ENCODE data around the gene CLMP.

CLMP gene, protein sequence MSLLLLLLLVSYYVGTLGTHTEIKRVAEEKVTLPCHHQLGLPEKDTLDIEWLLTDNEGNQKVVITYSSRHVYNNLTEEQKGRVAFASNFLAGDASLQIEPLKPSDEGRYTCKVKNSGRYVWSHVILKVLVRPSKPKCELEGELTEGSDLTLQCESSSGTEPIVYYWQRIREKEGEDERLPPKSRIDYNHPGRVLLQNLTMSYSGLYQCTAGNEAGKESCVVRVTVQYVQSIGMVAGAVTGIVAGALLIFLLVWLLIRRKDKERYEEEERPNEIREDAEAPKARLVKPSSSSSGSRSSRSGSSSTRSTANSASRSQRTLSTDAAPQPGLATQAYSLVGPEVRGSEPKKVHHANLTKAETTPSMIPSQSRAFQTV

DNA sequence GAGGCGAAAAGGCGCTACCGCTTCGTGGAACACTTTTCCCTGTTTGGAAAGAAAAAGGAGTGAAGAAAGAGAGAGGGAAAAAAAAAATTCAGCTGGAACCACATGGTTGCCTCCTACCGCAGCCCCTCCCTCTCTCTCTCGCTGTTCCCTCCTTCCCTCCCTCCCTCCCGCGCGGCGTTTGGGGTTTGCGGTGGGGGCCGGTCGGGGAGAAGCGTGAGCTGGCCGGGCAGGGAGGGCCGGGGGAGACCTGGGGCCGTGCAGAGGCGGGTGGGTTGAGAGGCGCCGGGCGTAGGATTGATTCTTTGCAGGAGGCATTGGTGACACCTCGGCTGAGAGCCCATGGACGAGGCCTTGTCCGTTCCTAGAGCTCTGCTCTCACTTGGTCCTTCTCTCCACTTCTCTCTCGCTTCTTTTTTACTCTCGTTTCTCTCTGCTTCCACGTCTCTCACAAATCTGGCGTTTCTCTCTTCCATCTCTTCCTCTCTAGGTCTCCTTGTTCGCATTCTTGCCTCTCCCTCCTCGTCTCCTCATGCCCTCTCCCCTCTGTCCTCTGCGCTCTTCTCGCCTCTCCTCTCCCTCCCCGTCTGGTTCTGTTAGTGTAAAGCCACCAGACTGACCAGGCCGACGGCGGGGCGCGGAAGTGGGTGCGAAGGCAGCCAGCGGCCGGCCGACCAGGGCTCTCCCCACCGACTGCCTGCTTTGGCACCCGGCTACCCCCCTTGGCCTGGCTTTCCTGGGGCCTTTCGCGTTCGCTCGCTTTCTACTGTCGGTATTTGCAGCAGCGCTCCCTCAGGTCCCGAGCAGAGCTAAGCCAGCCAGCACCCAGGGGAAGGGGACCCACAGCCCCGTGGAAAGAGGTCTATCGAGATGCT lies at the start of gene CLMP:
Gene CLMP, minus strand, starts transcription at position 61 of the 872 bp plus-strand sequence. CDS start 308 bp downstream, outside the sequence.
- H3K4me3 ChIP-seq = peak within 1 kb of the TSS; percentile 16 to 51 (median 32)
- peak within 1 kb of the TSS in 20 of 21 experiments; percentile 40 to 86 (median 74) for H3K27ac ChIP-seq

DNA sequence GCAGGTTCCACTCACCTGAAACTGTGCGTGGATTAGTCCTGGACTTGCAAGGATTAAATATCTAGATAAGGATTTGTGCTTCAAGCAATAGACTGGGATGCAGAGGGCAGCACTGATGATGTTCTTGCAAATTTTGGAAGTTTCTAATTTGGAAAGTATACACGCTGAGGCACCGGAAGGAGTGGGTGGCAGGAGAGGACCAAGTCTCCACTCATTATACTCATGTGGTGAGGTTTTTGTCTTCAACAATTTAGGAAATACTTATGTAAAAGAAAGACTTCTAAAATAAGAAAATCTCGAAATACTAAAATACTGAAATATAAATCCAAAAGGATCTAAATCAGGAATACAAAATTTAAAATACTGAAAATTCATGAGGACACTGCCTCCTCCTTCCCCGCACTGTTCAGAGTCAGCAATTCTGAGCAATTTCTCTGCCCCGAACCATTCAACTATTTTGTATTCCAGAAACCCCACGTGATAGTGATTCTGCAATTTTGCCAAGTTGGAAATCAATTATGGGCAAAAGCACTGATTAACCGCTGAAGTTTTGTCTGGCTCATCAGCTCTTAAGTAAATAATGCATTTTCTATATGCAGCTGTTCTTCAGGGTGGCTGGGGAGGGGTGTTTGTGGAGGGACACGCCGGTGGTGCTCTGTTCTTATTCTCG lies 47.0 kb upstream of the CLMP start:
- Histone ChIP-seq H3K27ac (no peak overlapping the region), H3K4me3 (no peak overlapping the region)

GRCh38 chr11:123241294-123241693 lies 46.2 kb upstream of the CLMP start:
- Histone ChIP-seq H3K4me3 (no peak overlapping the region), H3K27ac (no peak overlapping the region)

DNA sequence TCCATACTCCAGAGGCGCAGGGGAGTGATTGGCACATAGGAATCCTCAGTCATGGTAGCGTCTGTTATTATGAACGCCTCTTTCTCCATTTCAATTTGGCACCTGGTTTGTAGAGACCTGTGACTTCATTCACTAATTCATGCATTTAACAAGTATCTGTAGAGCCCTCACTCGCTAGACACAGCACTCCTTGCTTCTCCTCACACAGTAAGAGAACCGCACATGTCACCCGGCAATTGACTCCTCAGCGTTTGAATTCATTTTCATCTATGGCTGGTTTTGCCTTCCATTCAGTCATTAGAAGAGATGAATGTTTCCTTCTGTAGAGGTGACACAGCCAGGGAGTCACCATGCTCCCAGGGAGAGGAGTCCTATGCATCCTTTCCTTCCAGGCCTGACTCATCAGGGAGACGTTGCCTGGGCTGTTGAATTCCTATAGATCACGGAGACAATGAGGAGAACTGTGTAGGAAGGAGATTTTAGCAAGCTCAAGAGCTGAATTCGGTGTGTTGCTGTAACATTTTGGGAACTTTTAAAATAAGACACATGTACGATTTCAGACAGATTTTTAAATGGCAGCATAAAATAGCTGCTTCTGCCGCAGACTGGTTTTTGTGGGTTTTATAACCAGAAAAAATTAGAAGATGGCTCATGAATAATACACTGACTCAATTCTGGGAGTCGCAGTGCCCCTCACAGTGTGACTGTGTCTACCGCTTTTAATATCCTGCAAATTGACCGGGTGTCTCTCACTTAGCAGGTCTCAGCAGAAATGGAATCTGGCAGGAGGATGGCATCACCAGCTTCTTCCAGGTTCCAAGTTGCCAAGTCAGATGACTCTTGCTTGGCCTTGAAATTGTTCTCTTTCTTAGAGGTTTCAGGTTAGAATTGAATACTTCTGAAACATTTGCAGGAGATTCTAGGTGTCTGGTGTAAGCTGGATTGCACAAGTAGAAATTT lies 44.4 kb upstream of the CLMP start:
- H3K4me3 ChIP-seq = no peak overlapping the region
- no peak overlapping the region for H3K27ac ChIP-seq

DNA sequence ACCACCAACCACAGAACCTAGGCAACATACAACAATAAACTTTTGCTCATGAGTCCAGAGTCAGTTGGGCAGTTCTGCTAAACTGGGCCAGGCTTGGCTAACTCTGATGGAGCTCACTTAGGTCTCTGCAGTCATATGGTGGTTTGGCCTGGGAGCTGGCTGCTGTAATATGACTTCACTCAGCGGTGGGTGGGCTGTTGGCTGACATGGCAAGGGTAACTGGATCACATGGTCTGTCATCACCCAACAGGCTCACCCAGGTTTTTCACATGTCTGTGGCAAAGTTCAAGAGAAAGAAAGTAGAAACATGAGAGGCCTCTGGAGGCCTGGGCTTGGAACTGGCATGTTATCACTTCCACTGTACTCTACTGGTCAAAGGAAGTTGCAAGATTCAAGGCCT lies 43.2 kb upstream of the CLMP start:
- H3K27ac ChIP-seq = peak overlapping the region in 1 of 21 experiments; percentile 52
- H3K4me3 ChIP-seq = no peak overlapping the region

- H3K27ac ChIP-seq = no peak overlapping the region
- no peak overlapping the region for H3K4me3 ChIP-seq
Observed at GRCh38 chr11:123236879-123237278, 41.8 kb upstream of the CLMP start.

GRCh38 chr11:123235656-123236261 lies 40.7 kb upstream of the CLMP start:
- H3K4me3 ChIP-seq = no peak overlapping the region
- H3K27ac ChIP-seq = peak overlapping the region in 1 of 21 experiments; percentile 43

DNA sequence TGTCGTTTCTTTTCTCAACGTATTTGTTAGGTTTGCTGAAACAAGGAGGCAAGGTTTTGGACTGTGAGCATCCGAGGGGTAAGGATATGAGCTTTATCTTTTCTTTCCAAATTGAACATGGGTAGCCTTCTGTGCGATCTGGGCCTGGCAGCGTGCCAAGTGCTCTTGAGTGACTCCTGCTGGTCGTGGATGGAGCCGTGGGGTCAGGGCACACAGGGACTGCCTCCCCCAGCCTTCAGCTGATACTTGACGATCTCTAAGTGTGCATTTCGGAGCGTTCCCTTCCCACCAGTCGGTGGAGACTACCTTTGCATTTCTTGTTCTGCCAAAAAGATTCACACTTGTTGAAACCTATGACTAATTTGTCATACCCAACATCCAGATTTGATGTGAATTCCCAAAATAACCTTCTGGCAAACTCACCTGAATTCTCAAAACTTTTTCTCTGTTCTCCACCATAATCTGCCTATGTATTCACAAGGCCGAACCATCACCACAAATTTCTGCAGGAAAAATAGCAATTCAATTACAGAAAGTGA lies 40.1 kb upstream of the CLMP start:
- Histone ChIP-seq H3K27ac (peak overlapping the region in 2 of 21 experiments; percentile 29 to 43), H3K4me3 (no peak overlapping the region)

GRCh38 chr11:123233975-123234334 lies 38.9 kb upstream of the CLMP start:
- peak overlapping the region in 2 of 21 experiments; percentile 56 to 73 for H3K27ac ChIP-seq
- no peak overlapping the region for H3K4me3 ChIP-seq

DNA sequence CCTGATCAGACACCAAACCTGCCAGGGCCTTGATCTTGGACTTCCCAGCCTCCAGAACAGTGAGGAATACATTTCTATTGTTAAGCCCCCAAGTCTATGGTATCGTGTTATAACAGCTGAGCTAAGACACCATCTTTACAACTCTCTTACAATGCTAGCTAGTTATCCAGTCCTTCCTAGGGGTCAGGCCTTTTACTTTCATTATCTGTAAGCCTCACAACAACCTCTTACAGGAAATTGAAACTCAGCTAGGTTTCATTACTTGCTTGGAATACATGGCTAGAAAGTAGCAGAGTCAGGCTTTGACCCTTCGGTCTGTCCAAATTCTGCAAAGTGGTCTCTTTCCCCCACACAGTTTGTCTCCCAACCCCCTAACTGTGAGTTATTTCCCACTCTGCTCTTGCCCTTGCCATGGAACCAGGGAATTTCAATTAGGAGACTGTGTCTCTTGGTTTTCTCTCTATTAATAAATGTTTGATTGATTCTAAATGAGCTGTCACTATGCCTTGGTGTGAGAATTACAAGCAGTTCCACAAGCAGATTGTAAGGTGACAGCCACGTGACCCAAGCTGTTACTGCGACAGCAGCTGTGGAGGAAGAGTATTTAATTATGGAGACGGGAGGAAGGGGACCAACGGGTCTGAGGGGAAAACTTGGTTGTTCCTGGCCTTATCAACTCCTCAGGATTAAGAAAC lies 38.4 kb upstream of the CLMP start:
- Histone ChIP-seq H3K27ac (peak overlapping the region in 5 of 21 experiments; percentile 13 to 77 (median 56)), H3K4me3 (no peak overlapping the region)

- Histone ChIP-seq H3K27ac (peak overlapping the region in 2 of 21 experiments; percentile 10 to 22), H3K4me3 (no peak overlapping the region)
Observed at GRCh38 chr11:123231777-123232176, 36.7 kb upstream of the CLMP start.

GRCh38 chr11:123231256-123231655 lies 36.2 kb upstream of the CLMP start:
- H3K27ac ChIP-seq = peak overlapping the region in 2 of 21 experiments; percentile 10 to 22

GRCh38 chr11:123230346-123230745 lies 35.3 kb upstream of the CLMP start:
- no peak overlapping the region for H3K4me3 ChIP-seq
- H3K27ac ChIP-seq = no peak overlapping the region

More at GRCh38 chr11:123231256-123231655, 36.2 kb upstream of the CLMP start:
- H3K4me3 ChIP-seq = no peak overlapping the region

GRCh38 chr11:123228496-123229163 lies 33.6 kb upstream of the CLMP start:
- no peak overlapping the region for H3K4me3 ChIP-seq
- no peak overlapping the region for H3K27ac ChIP-seq

DNA sequence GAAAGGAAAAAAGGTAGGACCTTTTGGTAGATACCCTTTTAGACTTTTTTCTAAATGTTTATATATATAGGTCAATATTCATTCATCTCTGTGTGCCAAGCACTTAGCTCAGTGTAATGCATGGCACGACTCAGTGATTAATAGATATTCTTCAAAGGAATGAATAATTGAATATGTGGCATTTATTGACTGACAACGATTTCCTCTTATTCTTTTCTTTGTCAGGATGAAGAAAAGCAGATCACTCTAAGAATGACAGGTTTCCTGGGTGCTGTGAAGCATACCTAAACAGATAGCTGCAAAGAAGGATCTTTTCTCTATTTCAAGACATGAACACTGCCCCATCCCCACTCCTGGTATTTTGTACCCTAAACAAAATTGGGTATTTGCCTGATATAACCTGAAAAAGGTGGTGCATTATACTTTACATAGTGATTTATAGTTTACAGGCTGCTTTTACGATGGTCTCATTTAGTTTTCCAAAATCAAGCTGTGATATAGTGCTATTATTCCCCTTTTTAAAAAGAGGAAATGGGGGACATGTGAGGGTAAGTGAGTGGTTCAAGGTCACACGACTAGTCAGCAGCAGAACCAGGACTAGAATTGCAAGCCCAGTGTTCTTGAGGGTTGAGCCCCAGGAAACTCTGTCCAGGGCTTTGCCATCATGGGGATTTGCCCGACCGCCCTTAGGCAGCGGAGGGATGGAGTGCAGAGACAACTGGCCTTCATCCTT lies 32.9 kb upstream of the CLMP start:
- no peak overlapping the region for H3K27ac ChIP-seq
- H3K4me3 ChIP-seq = no peak overlapping the region

DNA sequence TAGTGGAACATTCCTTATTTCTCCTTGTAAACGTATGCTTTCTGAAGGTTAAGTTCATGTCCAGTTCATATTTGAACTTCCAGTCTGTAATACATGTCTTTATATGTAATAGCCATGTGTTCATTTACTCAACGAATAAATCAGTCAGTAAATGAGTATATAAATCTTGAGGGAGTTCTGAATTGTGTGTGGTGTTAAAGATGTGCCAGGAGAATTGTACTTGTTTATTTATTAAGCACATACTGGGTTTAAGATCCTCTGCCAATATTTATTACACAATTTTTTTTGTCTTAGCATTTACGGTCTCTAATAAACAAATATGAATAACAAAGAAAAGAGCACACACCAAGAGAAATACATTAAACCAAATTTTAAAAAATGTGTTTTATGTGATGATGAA lies 26.5 kb upstream of the CLMP start:
- no peak overlapping the region for H3K27ac ChIP-seq
- no peak overlapping the region for H3K4me3 ChIP-seq
